Fibroblast of pulmonary artery (primary cell): Measurements from ENCODE around the gene ODAD3.
"Not testable (repeated sequence)": the region's sequence is repeated elsewhere in the genome, so short reads cannot be mapped to it uniquely, and the experiment has no call there.

Experiments used
- DNase-seq: peaks from one replicate; pipeline ENCODE4 v3.0.0-alpha.2; 2010; ENCODE audit warnings: low read depth
- H3K4me3 ChIP-seq: replicated peaks from 2 replicates; pipeline ENCODE4 v1.5.1; 2011; ENCODE audit warnings: low read depth, mild to moderate bottlenecking, control low read depth, low read length, moderate library complexity
- TF ChIP-seq, protein P1 (sequence below): IDR thresholded peaks from 2 replicates; pipeline ENCODE4 v1.5.1; 2011; ENCODE audit warnings: mild to moderate bottlenecking, control low read depth, low read length, inconsistent platforms; ENCODE audit errors: missing control alignments

ODAD3 gene

DNA sequence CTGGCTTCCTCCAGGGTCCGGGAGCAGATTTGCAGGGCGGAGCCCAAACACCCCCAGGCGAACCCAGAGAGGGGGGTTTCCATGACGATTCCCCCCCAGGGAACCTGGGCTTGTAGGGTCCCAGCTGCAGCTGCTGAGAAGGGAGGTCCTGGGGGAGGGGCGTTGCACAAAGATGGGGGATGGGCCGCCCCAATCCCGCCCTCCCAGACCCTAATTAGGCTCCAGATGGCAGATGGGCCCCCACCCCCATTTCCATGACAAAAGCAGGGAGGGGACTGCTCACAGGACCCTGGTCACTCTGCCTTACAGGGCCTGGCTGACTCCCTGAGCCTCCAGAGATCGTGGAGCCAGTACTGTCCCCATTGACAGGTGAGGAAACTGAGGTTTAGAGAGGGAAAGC lies 30.7 kb upstream of the ODAD3 start:
- H3K4me3 ChIP-seq = no peak overlapping the region
- DNase-seq = no peak
- TF ChIP-seq, protein P1, sequence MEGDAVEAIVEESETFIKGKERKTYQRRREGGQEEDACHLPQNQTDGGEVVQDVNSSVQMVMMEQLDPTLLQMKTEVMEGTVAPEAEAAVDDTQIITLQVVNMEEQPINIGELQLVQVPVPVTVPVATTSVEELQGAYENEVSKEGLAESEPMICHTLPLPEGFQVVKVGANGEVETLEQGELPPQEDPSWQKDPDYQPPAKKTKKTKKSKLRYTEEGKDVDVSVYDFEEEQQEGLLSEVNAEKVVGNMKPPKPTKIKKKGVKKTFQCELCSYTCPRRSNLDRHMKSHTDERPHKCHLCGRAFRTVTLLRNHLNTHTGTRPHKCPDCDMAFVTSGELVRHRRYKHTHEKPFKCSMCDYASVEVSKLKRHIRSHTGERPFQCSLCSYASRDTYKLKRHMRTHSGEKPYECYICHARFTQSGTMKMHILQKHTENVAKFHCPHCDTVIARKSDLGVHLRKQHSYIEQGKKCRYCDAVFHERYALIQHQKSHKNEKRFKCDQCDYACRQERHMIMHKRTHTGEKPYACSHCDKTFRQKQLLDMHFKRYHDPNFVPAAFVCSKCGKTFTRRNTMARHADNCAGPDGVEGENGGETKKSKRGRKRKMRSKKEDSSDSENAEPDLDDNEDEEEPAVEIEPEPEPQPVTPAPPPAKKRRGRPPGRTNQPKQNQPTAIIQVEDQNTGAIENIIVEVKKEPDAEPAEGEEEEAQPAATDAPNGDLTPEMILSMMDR = no peak

DNA sequence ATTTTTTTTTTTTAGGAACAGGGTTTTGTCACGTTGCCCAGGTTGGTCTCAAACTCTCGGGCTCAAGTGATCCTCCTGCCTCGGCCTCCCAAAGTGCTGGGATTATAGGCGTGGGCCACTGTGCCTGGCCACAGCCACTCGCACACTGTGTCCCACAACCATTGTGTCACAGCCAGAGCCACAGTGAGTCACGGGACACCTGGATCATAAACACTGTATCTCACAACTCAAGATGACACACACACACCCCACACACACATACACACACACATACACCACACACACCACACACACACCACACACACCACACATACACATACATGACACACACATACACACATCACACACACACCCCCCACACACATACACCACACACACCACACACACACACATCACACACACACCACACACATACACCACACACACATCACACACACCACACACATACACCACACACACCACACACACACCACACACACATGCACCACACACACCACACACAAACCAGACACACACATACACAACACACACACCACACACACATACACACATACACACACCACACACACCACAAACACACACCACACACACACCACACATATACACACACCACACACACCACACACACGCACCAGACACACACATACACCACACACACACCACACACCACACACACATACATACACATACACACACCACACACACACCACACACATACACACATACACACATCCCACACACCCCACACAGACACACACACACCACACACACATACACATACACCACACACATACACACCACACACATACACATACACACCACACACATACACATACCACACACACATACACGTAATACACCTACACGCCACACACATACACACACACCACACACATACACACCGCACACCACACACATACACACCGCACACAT lies 29.7 kb upstream of the ODAD3 start:
- DNase-seq = no peak
- H3K4me3 ChIP-seq = no peak overlapping the region
- TF ChIP-seq, protein P1 = no peak

- no peak for DNase-seq
- no peak overlapping the region for H3K4me3 ChIP-seq
- TF ChIP-seq, protein P1 = no peak
These were observed 28.5 kb upstream of the ODAD3 start for GRCh38 chr19:11463391-11463790.

DNA sequence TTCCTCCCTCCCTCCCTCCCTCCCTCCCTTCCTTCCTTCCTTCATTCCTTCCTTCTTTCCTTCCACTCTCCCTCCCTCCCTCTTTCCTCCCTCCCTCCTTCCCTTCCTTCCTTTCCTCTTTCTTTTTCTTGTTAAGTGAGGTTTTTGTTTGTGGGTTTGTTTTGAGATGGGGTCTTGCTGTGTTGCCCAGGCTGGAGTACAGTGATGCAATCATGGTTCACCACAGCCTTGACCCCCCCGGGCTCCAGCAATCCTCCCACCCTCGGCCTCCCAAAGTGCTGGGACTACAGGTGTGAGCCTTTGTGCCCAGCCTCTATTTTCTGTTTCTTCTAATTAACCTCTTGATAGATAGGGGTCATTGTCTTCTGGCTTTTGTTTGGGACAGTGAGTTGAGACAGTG lies 26.5 kb upstream of the ODAD3 start:
- no peak for DNase-seq
- no peak overlapping the region for H3K4me3 ChIP-seq
- TF ChIP-seq, protein P1 = no peak

DNA sequence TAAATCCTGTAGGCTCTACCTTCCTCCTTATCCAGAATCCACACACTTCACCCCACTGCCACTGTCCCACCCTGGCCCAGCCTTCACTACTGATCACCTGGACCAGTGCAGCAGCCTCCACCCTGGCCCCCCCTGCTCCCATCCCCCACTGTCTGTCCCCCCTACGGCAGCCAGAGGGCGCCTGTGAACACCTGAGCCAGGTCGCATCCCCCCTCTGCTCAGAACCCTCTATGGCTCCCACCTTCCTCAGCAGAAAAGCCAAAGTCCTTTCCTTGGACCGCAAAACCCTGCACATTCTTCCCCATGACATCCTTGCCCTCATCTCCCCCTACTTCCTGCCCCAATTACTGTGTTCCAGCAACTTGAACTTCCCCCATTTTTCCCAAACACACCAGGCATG lies 25.3 kb upstream of the ODAD3 start:
- H3K4me3 ChIP-seq = no peak overlapping the region
- DNase-seq = no peak
- TF ChIP-seq, protein P1 = peak; percentile 13

DNA sequence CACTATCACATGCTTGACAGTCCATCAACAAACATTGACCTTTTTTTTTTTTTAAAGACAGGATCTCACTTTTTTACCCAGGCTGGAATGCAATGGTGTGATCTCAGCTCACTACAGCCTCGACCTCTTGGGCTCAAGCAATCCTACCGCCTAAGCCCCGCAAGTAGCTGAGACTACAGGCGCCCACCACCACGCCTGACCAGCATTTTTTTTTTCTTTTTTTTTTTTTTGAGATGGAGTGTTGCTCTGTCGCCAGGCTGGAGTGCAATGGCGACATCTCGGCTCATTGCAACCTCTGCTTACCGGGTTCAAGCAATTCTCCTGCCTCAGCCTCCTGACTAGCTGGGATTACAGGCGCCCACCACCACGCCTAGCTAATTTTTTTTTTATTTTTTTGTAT lies 24.0 kb upstream of the ODAD3 start:
- H3K4me3 ChIP-seq, DNase-seq: not testable (repeated sequence)

- no peak for DNase-seq
- TF ChIP-seq, protein P1 = no peak
- H3K4me3 ChIP-seq = no peak overlapping the region
These were observed 23.4 kb upstream of the ODAD3 start for GRCh38 chr19:11458236-11458900.
